Measurements from ENCODE around the gene FXN. TPM values are rescaled to one million over a fixed set of nuclear protein-coding genes. Genes with fewer than 3 reads are reported as not detected.

FXN gene
- total RNA-seq, 2 experiments from 2014 or later, result 6.9 to 36.1 TPM

DNA sequence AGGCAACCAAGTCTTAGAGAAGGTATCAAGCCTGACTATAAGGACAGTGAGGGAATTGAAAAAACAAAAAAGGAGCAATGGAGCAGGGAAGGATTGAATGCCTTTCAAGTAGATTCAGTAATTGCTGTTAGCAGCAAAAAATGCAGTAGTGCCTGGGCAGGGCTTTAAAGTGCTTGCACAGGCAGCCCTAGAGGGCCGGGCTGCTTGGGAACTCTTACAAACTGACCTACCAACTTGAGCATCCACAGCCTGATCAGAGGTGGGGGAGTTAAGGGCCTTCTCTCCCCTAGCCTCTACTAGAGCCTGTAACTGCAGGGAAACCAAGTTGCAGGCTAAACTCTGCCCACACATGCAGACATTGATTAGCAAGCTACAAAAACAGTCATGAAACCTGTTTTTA, 19.4 kb downstream of the FXN start:
- TF ChIP-seq, protein P1, sequence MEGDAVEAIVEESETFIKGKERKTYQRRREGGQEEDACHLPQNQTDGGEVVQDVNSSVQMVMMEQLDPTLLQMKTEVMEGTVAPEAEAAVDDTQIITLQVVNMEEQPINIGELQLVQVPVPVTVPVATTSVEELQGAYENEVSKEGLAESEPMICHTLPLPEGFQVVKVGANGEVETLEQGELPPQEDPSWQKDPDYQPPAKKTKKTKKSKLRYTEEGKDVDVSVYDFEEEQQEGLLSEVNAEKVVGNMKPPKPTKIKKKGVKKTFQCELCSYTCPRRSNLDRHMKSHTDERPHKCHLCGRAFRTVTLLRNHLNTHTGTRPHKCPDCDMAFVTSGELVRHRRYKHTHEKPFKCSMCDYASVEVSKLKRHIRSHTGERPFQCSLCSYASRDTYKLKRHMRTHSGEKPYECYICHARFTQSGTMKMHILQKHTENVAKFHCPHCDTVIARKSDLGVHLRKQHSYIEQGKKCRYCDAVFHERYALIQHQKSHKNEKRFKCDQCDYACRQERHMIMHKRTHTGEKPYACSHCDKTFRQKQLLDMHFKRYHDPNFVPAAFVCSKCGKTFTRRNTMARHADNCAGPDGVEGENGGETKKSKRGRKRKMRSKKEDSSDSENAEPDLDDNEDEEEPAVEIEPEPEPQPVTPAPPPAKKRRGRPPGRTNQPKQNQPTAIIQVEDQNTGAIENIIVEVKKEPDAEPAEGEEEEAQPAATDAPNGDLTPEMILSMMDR (conservative IDR thresholded peaks at IDR 0.05; ENCODE audit: low read length), result no peak
- TF ChIP-seq EZH2phosphoT487 (IDR thresholded peaks at IDR 0.05; ENCODE audit: borderline replicate concordance, low read depth, low read length), result no peak

DNA sequence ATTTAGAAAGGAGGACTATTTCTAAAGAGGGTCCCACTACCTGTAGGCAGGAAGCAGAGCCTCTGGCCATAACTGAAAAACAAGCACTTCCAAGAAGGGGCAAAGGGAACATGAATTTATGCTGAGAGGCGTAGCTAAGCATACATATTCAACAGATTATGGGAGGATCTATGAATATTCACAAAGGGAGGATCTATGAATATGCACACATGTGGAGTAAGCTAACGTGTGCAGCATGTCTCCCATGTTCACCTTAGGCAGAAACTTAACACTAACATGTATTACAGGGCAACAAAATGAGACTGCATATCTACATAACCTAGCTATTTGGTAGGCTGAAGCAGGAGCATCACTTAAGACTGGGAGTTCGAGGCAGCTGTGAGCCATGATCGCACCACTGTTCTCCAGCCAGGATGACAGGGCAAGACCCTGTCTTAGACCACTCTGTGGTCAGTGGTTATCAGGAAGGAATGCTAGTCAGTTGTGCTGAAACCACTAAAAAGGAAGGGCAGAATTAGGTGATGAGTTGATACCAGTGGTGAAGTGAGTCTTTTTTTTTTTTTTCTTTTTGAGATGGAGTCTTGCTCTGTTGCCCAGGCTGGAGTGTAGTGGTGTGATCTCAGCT, 20.8 kb downstream of the FXN start:
- Histone ChIP-seq H3K4me2 (ENCODE audit: low read length) (no peak overlapping the region), H3K27ac (ENCODE audit: low read depth, low read length, poor library complexity, severe bottlenecking) (no peak overlapping the region), H3K4me3 (ENCODE audit: low read depth, low read length, poor library complexity, severe bottlenecking) (no peak overlapping the region), H3K79me2 (ENCODE audit: insufficient read depth, low read depth, low read length) (no peaks in the 10 kb centered on the region), H3K4me1 (ENCODE audit: insufficient read depth, low read length, poor library complexity, severe bottlenecking) (no peaks in the 10 kb centered on the region), H4K20me1 (ENCODE audit: insufficient read depth, low read length) (no peaks in the 10 kb centered on the region), H3K9me2 (ENCODE audit: insufficient read depth, low read length) (no peaks in the 10 kb centered on the region), H3K36me3 (ENCODE audit: insufficient read depth, low read length) (peaks cover 42% of the 10 kb centered on the region), H2AFZ (ENCODE audit: low read length) (no peak overlapping the region), H3K9me3 (ENCODE audit: low read length) (no peaks in the 10 kb centered on the region)
- BruUV-seq (replicated peaks), result no TSS peak
- ChIA-PET CTCF (ENCODE audit: unreplicated experiment) (no interaction called here), POLR2A (interaction anchor here (1.2 to 2.0 kb wide), 2 partner anchors 135 to 139 kb away, joined by 3 to 6 read pairs; no protein-coding TSS in a partner anchor)
- DNase-seq (ENCODE audit: low spot score), result no peak
- intact Hi-C loops (cut with micrococcal nuclease; ENCODE audit: unreplicated experiment), result no loop called here
- no peak for TF ChIP-seq EZH2phosphoT487 (IDR thresholded peaks at IDR 0.05; ENCODE audit: borderline replicate concordance, low read depth, low read length)
- TF ChIP-seq, protein P1 (conservative IDR thresholded peaks at IDR 0.05; ENCODE audit: low read length), result no peak

More for the DNA sequence above, 19.4 kb downstream of the FXN start:
- TSS peak; percentile 37 for BruUV-seq (replicated peaks)
- H3K79me2 ChIP-seq (ENCODE audit: insufficient read depth, low read depth, low read length), result no peaks in the 10 kb centered on the region
- H3K4me3 ChIP-seq (ENCODE audit: low read depth, low read length, poor library complexity, severe bottlenecking), result no peak overlapping the region
- POLR2A ChIA-PET, result interaction anchor here (0.6 to 2.0 kb wide), 3 partner anchors 137 to 206 kb away, joined by 3 to 6 read pairs (median 3); no protein-coding TSS in a partner anchor
- intact Hi-C loops (cut with micrococcal nuclease; ENCODE audit: unreplicated experiment), result loop anchor here (5.0 kb wide), 2 partner anchors 67 to 497 kb away; no protein-coding TSS in a partner anchor
- no peak overlapping the region for H3K4me2 ChIP-seq (ENCODE audit: low read length)
- peaks cover 35% of the 10 kb centered on the region for H3K36me3 ChIP-seq (ENCODE audit: insufficient read depth, low read length)
- no peak overlapping the region for H3K27ac ChIP-seq (ENCODE audit: low read depth, low read length, poor library complexity, severe bottlenecking)
- no peaks in the 10 kb centered on the region for H3K9me3 ChIP-seq (ENCODE audit: low read length)
- no peaks in the 10 kb centered on the region for H3K9me2 ChIP-seq (ENCODE audit: insufficient read depth, low read length)
- CTCF ChIA-PET (ENCODE audit: unreplicated experiment), result no interaction called here
- DNase-seq (ENCODE audit: low spot score), result no peak
- H2AFZ ChIP-seq (ENCODE audit: low read length), result no peak overlapping the region
- no peaks in the 10 kb centered on the region for H4K20me1 ChIP-seq (ENCODE audit: insufficient read depth, low read length)
- no peaks in the 10 kb centered on the region for H3K4me1 ChIP-seq (ENCODE audit: insufficient read depth, low read length, poor library complexity, severe bottlenecking)

DNA sequence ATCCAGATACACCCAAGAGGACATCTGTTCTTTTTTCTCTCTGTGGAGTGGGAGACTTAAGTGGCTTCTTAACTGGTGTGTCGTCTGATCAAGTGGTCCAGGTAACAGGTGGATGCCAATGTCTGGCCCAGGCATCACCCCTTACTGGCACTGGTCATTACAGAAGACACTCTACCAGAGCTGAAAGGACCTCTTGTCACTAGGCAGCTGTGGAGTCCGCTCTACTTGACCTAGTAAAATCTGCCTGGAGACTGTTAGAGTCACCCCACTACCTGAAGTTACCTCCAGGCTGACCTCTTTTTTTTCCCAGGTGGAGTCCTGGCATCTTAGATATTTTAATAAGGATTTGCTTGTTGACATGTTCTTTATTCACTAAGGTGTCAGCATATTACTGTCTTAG, 22.5 kb downstream of the FXN start:
- intact Hi-C loops (cut with micrococcal nuclease; ENCODE audit: unreplicated experiment), result no loop called here
- TF ChIP-seq, protein P1 (conservative IDR thresholded peaks at IDR 0.05; ENCODE audit: low read length), result no peak
- TF ChIP-seq EZH2phosphoT487 (IDR thresholded peaks at IDR 0.05; ENCODE audit: borderline replicate concordance, low read depth, low read length), result no peak
- H3K79me2 ChIP-seq (ENCODE audit: insufficient read depth, low read depth, low read length), result no peaks in the 10 kb centered on the region
- H3K4me3 ChIP-seq (ENCODE audit: low read depth, low read length, poor library complexity, severe bottlenecking), result no peak overlapping the region
- no peaks in the 10 kb centered on the region for H4K20me1 ChIP-seq (ENCODE audit: insufficient read depth, low read length)
- no peaks in the 10 kb centered on the region for H3K9me2 ChIP-seq (ENCODE audit: insufficient read depth, low read length)
- BruUV-seq (replicated peaks), result no TSS peak
- no peak for DNase-seq (ENCODE audit: low spot score)
- ChIA-PET POLR2A (interaction anchor here (1.0 kb wide), 1 partner anchor 137 kb away, joined by 3 read pairs; no protein-coding TSS in a partner anchor), CTCF (ENCODE audit: unreplicated experiment) (no interaction called here)
- H2AFZ ChIP-seq (ENCODE audit: low read length), result no peak overlapping the region
- H3K9me3 ChIP-seq (ENCODE audit: low read length), result no peaks in the 10 kb centered on the region
- no peaks in the 10 kb centered on the region for H3K4me1 ChIP-seq (ENCODE audit: insufficient read depth, low read length, poor library complexity, severe bottlenecking)
- peaks cover 46% of the 10 kb centered on the region for H3K36me3 ChIP-seq (ENCODE audit: insufficient read depth, low read length)
- H3K27ac ChIP-seq (ENCODE audit: low read depth, low read length, poor library complexity, severe bottlenecking), result no peak overlapping the region
- H3K4me2 ChIP-seq (ENCODE audit: low read length), result no peak overlapping the region
